HG03432 (cell line): ENCODE data around the gene RAB11A.

Experiments
- ATAC-seq: cut with Tn5 transposase; IDR thresholded peaks from one replicate; pipeline ENCODE4 v1.9.1; 2021; ENCODE audit warnings: mild to moderate bottlenecking, moderate library complexity; ENCODE audit not compliant: unreplicated experiment

RAB11A gene

DNA sequence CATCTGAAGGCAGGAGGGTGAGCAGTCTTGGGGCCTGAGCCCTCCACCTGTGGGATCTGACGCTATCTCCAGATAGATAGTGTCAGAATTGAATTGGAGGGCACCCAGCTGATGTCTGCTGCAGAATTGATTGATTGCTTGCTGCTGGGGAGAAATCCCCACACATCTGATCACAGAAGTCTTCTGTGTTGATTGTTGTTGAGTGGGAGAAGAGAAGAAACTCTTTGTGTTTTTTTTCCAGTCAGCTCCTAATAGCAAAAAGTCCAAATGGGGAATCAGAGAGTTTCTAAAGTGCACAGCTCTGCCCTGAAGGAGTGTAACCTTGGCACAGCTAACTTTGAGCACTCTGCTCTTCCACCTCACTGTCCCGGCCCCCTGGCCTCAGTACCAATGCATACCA lies 66.1 kb downstream of the RAB11A start:
- no peak for ATAC-seq

DNA sequence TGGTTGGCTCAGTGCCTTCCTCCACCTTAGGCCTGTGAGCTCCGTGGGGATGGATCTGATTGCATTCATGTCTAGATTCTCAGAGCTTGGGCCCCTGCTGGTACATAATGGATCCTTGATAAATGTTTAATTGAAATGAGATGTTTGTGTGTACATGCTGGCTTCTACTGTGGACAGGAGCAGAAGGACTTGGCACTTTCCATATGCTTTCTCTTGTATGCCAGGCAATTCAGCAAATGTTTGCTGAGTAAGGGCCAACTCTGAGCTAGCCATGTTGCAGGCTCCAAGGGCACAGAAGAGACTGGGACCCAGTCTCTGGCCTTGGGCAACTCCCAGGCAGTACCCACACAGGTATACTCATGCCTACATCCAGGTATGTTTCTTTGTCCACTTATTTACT lies 67.0 kb downstream of the RAB11A start:
- no peak for ATAC-seq

DNA sequence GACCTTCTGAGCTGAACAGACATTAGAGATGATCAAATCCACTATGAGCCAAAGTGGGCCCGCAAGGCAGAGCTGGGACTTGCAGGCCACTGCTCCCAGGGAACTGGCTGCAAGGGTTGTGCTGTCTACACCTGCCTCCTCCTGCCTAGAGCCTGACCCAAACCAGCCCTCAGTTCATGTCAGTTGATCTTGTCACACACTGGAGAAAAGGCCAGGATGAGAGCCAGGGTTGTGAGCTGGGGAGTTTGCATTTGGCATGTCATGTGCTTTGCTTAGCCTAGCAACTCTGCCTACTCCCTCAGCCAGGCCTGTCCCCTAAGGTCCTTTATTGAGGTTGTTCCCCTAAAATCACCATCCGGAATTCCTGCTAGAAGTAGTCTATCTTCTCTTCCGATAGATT lies 67.8 kb downstream of the RAB11A start:
- ATAC-seq = no peak

DNA sequence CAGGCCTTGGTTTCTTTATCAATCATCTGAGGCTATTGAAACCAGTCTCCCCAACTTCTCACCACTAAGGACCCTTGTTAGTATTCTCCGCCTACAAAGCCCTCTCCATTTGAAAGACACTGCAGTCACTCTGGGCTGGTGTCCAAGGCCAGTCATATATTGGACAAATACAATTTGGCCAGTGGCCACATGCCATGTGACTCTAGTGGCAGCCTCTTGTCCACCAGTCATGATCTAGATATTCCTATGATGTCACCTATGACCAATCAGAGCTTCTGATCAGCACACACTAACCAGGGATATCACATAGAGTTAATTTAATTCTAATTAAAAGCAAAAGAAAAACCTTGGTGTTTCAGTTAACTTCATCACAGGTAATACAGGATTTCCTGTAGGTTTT lies 68.2 kb downstream of the RAB11A start:
- ATAC-seq = no peak

DNA sequence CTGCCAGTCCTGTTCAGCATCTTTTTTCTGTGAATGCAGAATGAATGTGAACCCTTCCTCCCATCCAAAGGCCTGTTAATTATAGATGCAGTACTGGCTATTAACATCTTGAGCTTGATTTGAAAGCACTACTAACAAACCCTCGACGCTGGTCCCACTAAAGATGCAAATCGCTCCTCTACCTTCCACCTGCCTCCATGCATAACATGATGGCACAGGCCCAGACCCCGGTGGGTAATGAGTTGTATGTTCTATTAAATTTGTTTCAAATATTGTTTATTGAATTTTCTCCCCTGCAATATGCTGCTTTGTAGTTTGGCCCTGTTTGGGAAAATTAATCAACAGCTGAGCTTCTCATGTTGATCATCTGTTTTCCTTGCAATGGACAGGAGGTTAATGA lies 69.3 kb downstream of the RAB11A start:
- no peak for ATAC-seq

DNA sequence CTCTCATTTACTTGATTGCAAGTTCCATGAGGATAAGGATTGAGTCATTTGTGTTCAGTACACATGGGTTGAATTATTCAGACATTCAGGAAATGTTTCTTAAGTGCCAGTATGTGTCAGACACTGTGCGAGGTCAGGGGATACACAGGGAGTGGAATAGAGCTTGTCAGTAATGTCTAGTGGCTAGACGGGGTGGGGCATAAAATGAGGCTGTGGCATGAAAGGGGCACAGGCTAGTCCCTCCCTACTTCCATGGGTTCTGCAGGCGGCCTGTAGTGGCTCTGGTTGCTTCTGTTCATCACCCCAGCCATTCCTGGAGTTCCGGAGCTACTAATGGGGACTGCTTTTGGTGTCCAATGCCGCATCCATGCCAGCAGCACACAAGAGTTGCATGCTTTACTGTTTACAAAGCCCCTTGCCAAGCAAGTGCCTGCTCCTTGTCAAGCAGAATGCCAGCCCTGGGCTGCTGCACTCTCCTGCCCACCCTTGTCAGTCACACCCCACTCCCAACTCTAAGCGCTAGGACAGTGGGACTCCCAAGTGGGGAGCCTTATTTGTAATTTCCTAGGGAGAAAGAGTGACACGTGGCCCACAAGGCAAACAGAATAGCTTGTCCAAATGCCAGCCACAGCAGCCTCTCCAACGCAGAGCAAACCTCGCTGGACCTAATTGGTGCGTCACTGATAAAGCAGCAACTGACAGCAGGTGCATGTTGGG lies 70.8 kb downstream of the RAB11A start:
- no peak for ATAC-seq

DNA sequence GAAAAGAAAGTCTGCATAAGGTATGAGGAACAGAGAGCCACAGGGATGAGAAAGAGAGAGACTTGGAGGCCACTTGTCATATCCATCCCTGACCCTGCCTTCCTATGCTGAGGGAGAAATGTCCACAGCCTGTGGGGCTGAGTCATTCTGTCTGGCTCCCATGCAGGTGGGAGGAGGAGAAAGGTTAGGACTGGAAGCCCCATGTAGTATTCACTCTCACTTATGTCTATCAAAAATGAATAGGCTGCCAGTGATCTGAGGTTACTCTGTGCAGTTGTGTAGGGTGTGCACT lies 71.3 kb downstream of the RAB11A start:
- ATAC-seq = no peak
